IMR-90 (cell line): ENCODE data around the gene TTC28. TPM values are rescaled to one million over a fixed set of nuclear protein-coding genes. Genes with fewer than 3 reads are reported as not detected.

Experiments used
- ATAC-seq: fragments of 200-7000 bp; cut with Tn5 transposase; 2 replicates; pipeline ENCODE4 v1.9.1; 2020; ENCODE audit warnings: low read depth, mild to moderate bottlenecking, moderate library complexity
- BruUV-seq: library from RNA; stranded (reverse); fragments of 400-500 nt; replicated peaks from 2 replicates; lab custom pipeline; 2021; lab: Mats Ljungman, UMichigan
- CTCF ChIA-PET: fragments of 300-600 bp; formaldehyde crosslinking; extraction: SDS; loops from one replicate; lab custom pipeline; 2021; ENCODE audit warnings: antibody characterized with exemption; lab: Yijun Ruan, JAX
- POLR2A ChIA-PET: fragments of 300-600 bp; sonication (Branson Sonifier 250); formaldehyde crosslinking; loops from one replicate; lab custom pipeline; 2022; ENCODE audit warnings: antibody characterized with exemption; ENCODE audit not compliant: unreplicated experiment; lab: Charles Lee
- DNase-seq: peaks from one replicate; pipeline ENCODE4 v3.0.0; 2013
- H2AFZ ChIP-seq: replicated peaks from 2 replicates; pipeline ENCODE3; 2013; ENCODE audit warnings: low read length, mild to moderate bottlenecking; ENCODE audit not compliant: poor library complexity
- H2AK5ac ChIP-seq: 2 replicates; pipeline ENCODE4 v1.6.1; 2013; ENCODE audit warnings: low read depth, low read length, inconsistent platforms
- H2AK9ac ChIP-seq: replicated peaks from 2 replicates; pipeline ENCODE3; 2013; ENCODE audit warnings: mild to moderate bottlenecking, low read depth, low read length, moderate library complexity; ENCODE audit not compliant: poor library complexity
- H2BK120ac ChIP-seq: 2 replicates; pipeline ENCODE4 v1.6.1; 2013; ENCODE audit warnings: low read depth, low read length, inconsistent platforms
- H2BK15ac ChIP-seq: 3 replicates; pipeline ENCODE4 v1.6.1; 2013; ENCODE audit warnings: low read depth, low read length, inconsistent platforms
- H2BK20ac ChIP-seq: 2 replicates; pipeline ENCODE4 v1.6.1; 2013; ENCODE audit warnings: low read depth, mild to moderate bottlenecking, inconsistent platforms, low read length, moderate library complexity
- H2BK5ac ChIP-seq: 2 replicates; pipeline ENCODE4 v1.6.1; 2013; ENCODE audit warnings: mild to moderate bottlenecking, low read depth, low read length, inconsistent platforms; ENCODE audit not compliant: poor library complexity, severe bottlenecking
- H3K14ac ChIP-seq: replicated peaks from 2 replicates; pipeline ENCODE4 v1.6.1; 2013; ENCODE audit warnings: low read depth, low read length, inconsistent platforms
- H3K18ac ChIP-seq: 2 replicates; pipeline ENCODE4 v1.6.1; 2013; ENCODE audit warnings: low read depth, low read length, control low read depth
- H3K23ac ChIP-seq: 2 replicates; pipeline ENCODE4 v1.6.1; 2013; ENCODE audit warnings: low read depth, low read length, inconsistent platforms
- H3K27ac ChIP-seq: 2 replicates; pipeline ENCODE4 v1.5.1; 2013; ENCODE audit warnings: mild to moderate bottlenecking, control low read depth, low read length; ENCODE audit not compliant: insufficient read depth
- H3K27me3 ChIP-seq: 2 replicates; pipeline ENCODE4 v1.6.1; 2013; ENCODE audit warnings: low read length; ENCODE audit not compliant: control insufficient read depth, insufficient read depth
- H3K36me3 ChIP-seq: 2 replicates; pipeline ENCODE4 v1.6.1; 2013; ENCODE audit warnings: low read length, mixed read lengths; ENCODE audit not compliant: control insufficient read depth, insufficient read depth
- H3K4ac ChIP-seq: 2 replicates; pipeline ENCODE4 v1.6.1; 2013; ENCODE audit warnings: low read depth, low read length, inconsistent platforms
- H3K4me1 ChIP-seq: 2 replicates; pipeline ENCODE4 v1.6.1; 2013; ENCODE audit warnings: low read length, mixed read lengths; ENCODE audit not compliant: control insufficient read depth, insufficient read depth
- H3K4me2 ChIP-seq: 2 replicates; pipeline ENCODE4 v1.6.1; 2013; ENCODE audit warnings: low read depth, mild to moderate bottlenecking, control low read depth, low read length, moderate library complexity
- H3K4me3 ChIP-seq: 2 replicates; pipeline ENCODE4 v1.5.1; 2013; ENCODE audit warnings: low read depth, mild to moderate bottlenecking, control low read depth, low read length, moderate library complexity; ENCODE audit not compliant: insufficient read depth
- H3K56ac ChIP-seq: 2 replicates; pipeline ENCODE4 v1.6.1; 2013; ENCODE audit warnings: low read length, inconsistent platforms; ENCODE audit not compliant: insufficient read depth; ENCODE audit errors: extremely low read depth
- H3K79me1 ChIP-seq, 2 experiments: 2 replicates each; pipeline ENCODE4 v1.6.1; 2013; ENCODE audit warnings: low read length in 2 of 2, inconsistent platforms in 1 of 2, low read depth in 1 of 2
- H3K9ac ChIP-seq: 2 replicates; pipeline ENCODE4 v1.6.1; 2013; ENCODE audit warnings: low read depth, low read length, control low read depth
- H3K9me1 ChIP-seq: 2 replicates; pipeline ENCODE4 v1.6.1; 2013; ENCODE audit warnings: low read length, inconsistent platforms; ENCODE audit not compliant: insufficient read depth
- H3K9me3 ChIP-seq: 2 replicates; pipeline ENCODE4 v1.6.1; 2013; ENCODE audit warnings: low read length; ENCODE audit not compliant: control insufficient read depth, insufficient read depth
- H4K20me1 ChIP-seq: 2 replicates; pipeline ENCODE4 v1.6.1; 2013; ENCODE audit warnings: low read length, inconsistent platforms; ENCODE audit not compliant: insufficient read depth
- H4K5ac ChIP-seq: 2 replicates; pipeline ENCODE4 v1.6.1; 2013; ENCODE audit warnings: mild to moderate bottlenecking, low read depth, low read length, control low read depth
- H4K8ac ChIP-seq, 2 experiments: 2 replicates each; pipeline ENCODE4 v1.6.1; 2013; ENCODE audit warnings: low read depth in 2 of 2, low read length in 2 of 2, control low read depth in 1 of 2, inconsistent platforms in 1 of 2
- H4K91ac ChIP-seq: 2 replicates; pipeline ENCODE4 v1.6.1; 2013; ENCODE audit warnings: low read depth, low read length, inconsistent platforms; ENCODE audit not compliant: insufficient read depth
- BHLHE40 ChIP-seq: fragments of 150-350 bp; IDR thresholded peaks from 2 replicates; pipeline ENCODE4 v1.6.1; 2016; ENCODE audit warnings: mild to moderate bottlenecking, low read depth, low read length
- CEBPB ChIP-seq: IDR thresholded peaks from 2 replicates; pipeline ENCODE4 v1.6.1; 2012; ENCODE audit warnings: low read depth, low read length, improper control_type of control experiment
- CHD1 ChIP-seq: IDR thresholded peaks from 2 replicates; pipeline ENCODE4 v1.6.1; 2012; ENCODE audit warnings: low read depth, low read length, improper control_type of control experiment
- CTCF ChIP-seq: conservative IDR thresholded peaks from 2 replicates; pipeline ENCODE4 v1.5.1; 2012; ENCODE audit warnings: mild to moderate bottlenecking, low read depth, low read length, improper control_type of control experiment
- ELK1 ChIP-seq: fragments of 150-350 bp; IDR thresholded peaks from 2 replicates; pipeline ENCODE4 v1.6.1; 2016; ENCODE audit warnings: low read depth, mild to moderate bottlenecking, low read length, moderate library complexity, borderline replicate concordance
- FOS ChIP-seq: fragments of 150-350 bp; IDR thresholded peaks from 2 replicates; pipeline ENCODE4 v1.6.1; 2016; ENCODE audit warnings: low read depth, low read length
- MAFK ChIP-seq: IDR thresholded peaks from 2 replicates; pipeline ENCODE4 v1.6.1; 2012; ENCODE audit warnings: low read depth, low read length, improper control_type of control experiment
- MAZ ChIP-seq: IDR thresholded peaks from 2 replicates; pipeline ENCODE4 v1.6.1; 2012; ENCODE audit warnings: low read depth, mild to moderate bottlenecking, low read length, improper control_type of control experiment, moderate library complexity, borderline replicate concordance
- MXI1 ChIP-seq: IDR thresholded peaks from 2 replicates; pipeline ENCODE4 v1.6.1; 2012; ENCODE audit warnings: low read depth, mild to moderate bottlenecking, low read length, moderate library complexity, borderline replicate concordance
- NFE2L2 ChIP-seq: fragments of 150-350 bp; IDR thresholded peaks from 2 replicates; pipeline ENCODE4 v1.6.1; 2016; ENCODE audit warnings: low read depth, mild to moderate bottlenecking, low read length
- POLR2A ChIP-seq: IDR thresholded peaks from 2 replicates; pipeline ENCODE4 v1.6.1; 2012; ENCODE audit warnings: mild to moderate bottlenecking, low read depth, low read length
- RAD21 ChIP-seq: IDR thresholded peaks from 2 replicates; pipeline ENCODE4 v1.6.1; 2012; ENCODE audit warnings: low read length, improper control_type of control experiment
- RCOR1 ChIP-seq: IDR thresholded peaks from 2 replicates; pipeline ENCODE4 v1.6.1; 2012; ENCODE audit warnings: mild to moderate bottlenecking, low read length, improper control_type of control experiment; ENCODE audit not compliant: insufficient replicate concordance
- RFX5 ChIP-seq: IDR thresholded peaks from 2 replicates; pipeline ENCODE4 v1.8.0; 2012; ENCODE audit warnings: low read depth, mild to moderate bottlenecking, low read length, moderate library complexity
- SMC3 ChIP-seq: fragments of 150-350 bp; IDR thresholded peaks from 2 replicates; pipeline ENCODE4 v1.6.1; 2016; ENCODE audit warnings: low read depth, mild to moderate bottlenecking, antibody characterized with exemption, low read length, moderate library complexity
- WGBS, 2 experiments: methylation state at CpG; one replicate each; pipeline versions ENCODE4 v1.1.5 to v1.1.7; 2013; ENCODE audit warnings: missing lambda C conversion rate in 2 of 2; ENCODE audit not compliant: insufficient read length in 1 of 2; ENCODE audit errors: extremely low coverage in 2 of 2; 5-methylcytosine and 5-hydroxymethylcytosine counted together
- dilution Hi-C: fragments of 300-500 bp; cut with HindIII; formaldehyde crosslinking; loops from one replicate; pipeline ENCODE4 v1.14.3; 2018; ENCODE audit warnings: low sequenced_read_pairs; ENCODE audit not compliant: unreplicated experiment
- in situ Hi-C: fragments of 300-500 bp; cut with MboI; formaldehyde crosslinking; loops from 3 replicates; pipeline ENCODE4 v1.14.3; 2019; ENCODE audit warnings: low sequenced_read_pairs, inconsistent platforms, mixed read lengths
- intact Hi-C: fragments of 100-400 bp; cut with micrococcal nuclease; formaldehyde crosslinking; loops from 2 replicates; pipeline ENCODE4 v1.10.0; 2022
- polyA plus RNA-seq, 3 experiments: library from polyadenylated mRNA; depleted of rRNA; stranded (reverse); fragments of >200 nt; gene quantifications; 2 replicates each; pipeline ENCODE4 v1.2.3, GENCODE V29; 2012; ENCODE audit warnings: low replicate concordance in 1 of 3
- total RNA-seq: library from RNA; depleted of rRNA; stranded (reverse); fragments of >200 nt; gene quantifications from 2 replicates; pipeline ENCODE4 v1.2.3, GENCODE V29; 2012
- TF ChIP-seq, protein P1 (sequence below): fragments of 150-350 bp; IDR thresholded peaks from 2 replicates; pipeline ENCODE4 v1.6.1; 2017; ENCODE audit warnings: mild to moderate bottlenecking, antibody characterized with exemption, low read length, low read depth

Gene TTC28
- total and polyA plus RNA-seq, 2 of the 4 experiments (the other 2 are of a cell fraction) = 5.6 to 13.3 TPM

GRCh38 chr22:28023774-28024173 is 655.9 kb downstream of the TTC28 start:
- TF ChIP-seq CTCF (no peak), RAD21 (no peak), BHLHE40 (no peak), MAZ (no peak), NFE2L2 (no peak), SMC3 (no peak), RCOR1 (no peak), CEBPB (no peak), POLR2A (no peak), CHD1 (no peak), FOS (no peak), RFX5 (no peak), ELK1 (no peak), MAFK (no peak), MXI1 (no peak)
- TF ChIP-seq, protein P1, sequence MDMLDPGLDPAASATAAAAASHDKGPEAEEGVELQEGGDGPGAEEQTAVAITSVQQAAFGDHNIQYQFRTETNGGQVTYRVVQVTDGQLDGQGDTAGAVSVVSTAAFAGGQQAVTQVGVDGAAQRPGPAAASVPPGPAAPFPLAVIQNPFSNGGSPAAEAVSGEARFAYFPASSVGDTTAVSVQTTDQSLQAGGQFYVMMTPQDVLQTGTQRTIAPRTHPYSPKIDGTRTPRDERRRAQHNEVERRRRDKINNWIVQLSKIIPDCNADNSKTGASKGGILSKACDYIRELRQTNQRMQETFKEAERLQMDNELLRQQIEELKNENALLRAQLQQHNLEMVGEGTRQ = no peak
- dilution Hi-C loops (no loop called here), intact Hi-C loops (no loop called here)

More at GRCh38 chr22:28023774-28024173, 655.9 kb downstream of the TTC28 start:
- Histone ChIP-seq H3K56ac (no peak overlapping the region), H2BK120ac (no peak overlapping the region), H4K8ac (no peak overlapping the region), H3K36me3 (peaks cover 17% of the 10 kb centered on the region), H3K4ac (no peak overlapping the region), H3K79me1 (no peaks in the 10 kb centered on the region), H3K9me3 (no peaks in the 10 kb centered on the region), H3K9me1 (peaks cover 4% of the 10 kb centered on the region), H3K4me2 (no peak overlapping the region), H2AK9ac (no peak overlapping the region), H2BK20ac (no peak overlapping the region), H4K5ac (no peak overlapping the region), H3K18ac (no peak overlapping the region), H3K14ac (no peak overlapping the region), H3K23ac (no peak overlapping the region), H2BK15ac (no peak overlapping the region), H2AK5ac (no peak overlapping the region), H3K4me1 (peaks cover 13% of the 10 kb centered on the region), H2BK5ac (no peak overlapping the region), H3K9ac (no peak overlapping the region), H4K91ac (no peak overlapping the region), H4K20me1 (peaks cover 18% of the 10 kb centered on the region), H2AFZ (no peak overlapping the region), H3K27me3 (no peaks in the 10 kb centered on the region), H3K27ac (no peak overlapping the region), H3K4me3 (no peak overlapping the region)
- no TSS peak for BruUV-seq
- CTCF ChIA-PET = no interaction called here
- WGBS, 2 experiments = no CpG with 5 or more reads among the region's 5 CpGs
- DNase-seq (no peak), ATAC-seq (no peak)
- in situ Hi-C loops = loop anchor here (10.0 to 25.0 kb wide), 3 partner anchors 571 to 1261 kb away; no protein-coding TSS in a partner anchor
- POLR2A ChIA-PET = no interaction called here
